Activated CD4-positive, alpha-beta T cell treated with anti-CD3 and anti-CD28 coated beads, Interleukin-2, amount 50 U/mL, for 16 hours (primary cell): ENCODE results near the gene CADM4.
A peak's percentile ranks its signal among the peaks of the same experiment; 100 is the strongest.
"Not testable (repeated sequence)": the region's sequence is repeated elsewhere in the genome, so short reads cannot be mapped to it uniquely, and the experiment has no call there.

Source experiments
- DNase-seq: peaks from one replicate; pipeline ENCODE4 v3.0.0-alpha.2; 2020

CADM4 gene

DNA sequence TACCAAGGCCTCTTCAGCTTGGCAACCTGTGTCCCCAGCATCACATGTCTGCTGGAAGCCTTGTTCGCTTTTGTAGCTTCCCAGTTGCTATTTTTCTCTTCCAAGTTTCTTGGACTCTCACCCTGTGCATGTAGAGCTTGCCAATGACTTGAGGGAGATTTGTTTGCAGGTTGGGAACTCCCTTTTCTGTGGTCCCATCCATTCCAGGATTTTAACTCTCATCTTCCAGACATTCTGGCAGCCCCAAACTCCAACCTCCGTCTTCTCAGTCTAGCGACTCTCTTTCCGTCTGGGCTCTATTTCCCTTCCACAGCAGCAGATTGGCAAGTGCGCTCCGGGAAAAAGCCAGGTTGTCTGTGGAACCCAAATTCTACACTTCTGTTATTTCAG is 21.3 kb upstream of the CADM4 start:
- no peak for DNase-seq

DNA sequence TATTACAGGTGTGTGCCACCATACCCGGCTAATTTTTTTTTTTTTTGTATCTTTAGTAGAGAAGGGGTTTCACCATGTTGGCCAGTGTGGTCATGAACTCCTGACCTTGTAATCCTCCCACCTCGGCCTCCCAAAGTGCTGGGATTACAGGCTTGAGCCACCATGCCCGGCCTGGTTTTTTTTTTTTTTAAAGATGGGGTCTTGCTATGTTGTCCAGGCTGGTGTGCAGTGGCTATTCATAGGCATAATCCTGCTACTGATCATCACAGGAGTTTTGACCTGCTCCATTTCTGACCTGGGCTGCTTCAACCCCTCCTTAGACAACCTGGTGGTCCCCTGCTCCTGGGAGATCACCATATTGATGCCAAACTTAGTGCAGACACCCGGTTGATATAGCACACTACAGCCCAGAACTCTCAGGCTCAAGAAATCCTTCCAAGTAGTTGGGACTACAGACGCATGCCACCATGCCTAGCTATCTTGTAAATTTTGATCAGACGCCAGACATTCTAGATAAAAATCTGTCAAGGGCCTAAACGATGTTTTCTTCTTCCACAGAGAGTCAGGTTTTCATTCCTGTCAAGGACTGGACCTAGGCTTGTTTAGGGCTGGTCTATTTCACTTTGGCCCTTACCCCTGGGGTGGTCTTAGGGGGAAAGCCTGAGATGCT is 20.8 kb upstream of the CADM4 start:
- no peak for DNase-seq

DNA sequence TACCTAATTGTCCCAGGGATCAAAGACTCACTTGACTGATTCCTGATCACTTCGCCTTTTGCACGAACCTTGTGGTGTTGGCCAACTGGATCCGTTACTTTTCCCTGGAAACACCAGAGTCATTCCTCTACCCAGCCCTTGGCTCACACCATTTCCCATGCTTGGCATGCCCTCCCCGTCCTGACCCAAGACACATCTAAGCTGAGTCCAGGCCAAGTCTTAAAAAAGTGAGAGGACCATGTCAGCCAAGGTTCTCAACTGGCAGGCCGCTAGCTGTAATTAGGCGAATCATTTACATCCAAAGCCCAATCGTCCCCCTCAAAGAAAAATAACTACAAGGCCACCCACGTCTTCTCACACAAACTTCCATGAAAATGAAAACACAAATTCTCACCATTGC is 18.8 kb upstream of the CADM4 start:
- DNase-seq = no peak

GRCh38 chr19:43658001-43658400 is 18.4 kb upstream of the CADM4 start:
- no peak for DNase-seq

GRCh38 chr19:43656436-43656835 is 16.8 kb upstream of the CADM4 start:
- no peak for DNase-seq

- no peak for DNase-seq
Observed at GRCh38 chr19:43652546-43652874, 12.9 kb upstream of the CADM4 start.

DNA sequence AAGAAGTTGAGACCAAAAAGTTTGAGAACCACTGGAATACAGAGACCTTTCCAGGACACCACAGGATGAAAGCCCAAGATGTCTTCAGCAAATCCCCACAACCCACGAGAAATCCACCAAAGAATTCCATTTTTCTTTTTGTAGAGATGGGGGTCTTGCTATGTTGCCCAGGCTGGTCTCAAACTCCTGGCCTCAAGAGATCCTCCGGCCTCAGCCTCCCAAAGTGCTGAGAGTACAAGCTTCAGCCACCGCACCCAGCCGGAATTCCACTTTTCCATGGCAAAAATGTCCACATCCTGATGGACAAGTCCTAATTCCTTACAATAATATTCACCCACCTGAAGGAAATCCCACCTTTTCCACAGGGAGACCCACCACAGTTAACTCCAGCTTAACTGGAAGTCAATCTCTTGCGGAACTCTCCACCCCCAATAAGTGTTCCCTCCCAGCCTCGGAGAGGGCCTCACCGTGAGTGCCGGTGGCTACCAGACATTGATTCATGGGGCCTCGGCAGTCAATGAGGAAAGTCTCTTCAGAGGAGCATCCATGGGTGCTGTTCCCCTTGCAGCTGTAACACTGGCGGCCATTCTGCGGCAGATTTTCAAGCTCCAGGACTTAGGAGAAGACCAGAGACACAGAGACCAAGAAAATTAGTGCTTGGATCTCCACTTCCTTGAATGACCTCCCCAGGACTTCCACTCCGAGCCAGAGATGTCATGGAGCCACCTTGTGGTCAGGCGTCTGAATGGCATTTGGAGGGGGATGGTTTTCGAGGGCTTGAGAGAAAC is 12.3 kb upstream of the CADM4 start:
- peak; percentile 51 for DNase-seq

DNA sequence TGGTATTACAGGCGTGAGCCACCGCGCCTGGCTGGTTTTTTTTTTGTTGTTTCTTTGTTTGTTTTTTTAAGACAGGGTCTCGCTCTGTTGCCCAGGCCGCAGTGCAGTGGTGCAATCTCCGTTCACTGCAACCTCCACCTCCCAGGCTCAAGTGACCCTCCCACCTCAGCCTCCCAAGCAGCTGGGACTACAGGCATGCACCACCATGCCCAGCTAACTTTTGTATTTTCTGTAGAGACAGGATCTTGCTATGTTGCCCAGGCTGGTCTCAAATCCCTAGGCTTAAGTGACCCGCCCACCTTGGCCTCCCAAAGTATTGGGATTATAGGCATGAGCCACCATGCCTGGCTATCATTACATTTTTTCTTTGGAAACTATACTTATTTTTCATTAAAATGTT is 10.6 kb upstream of the CADM4 start:
- DNase-seq = not testable (repeated sequence)

GRCh38 chr19:43649514-43649913 is 9.9 kb upstream of the CADM4 start:
- no peak for DNase-seq

DNA sequence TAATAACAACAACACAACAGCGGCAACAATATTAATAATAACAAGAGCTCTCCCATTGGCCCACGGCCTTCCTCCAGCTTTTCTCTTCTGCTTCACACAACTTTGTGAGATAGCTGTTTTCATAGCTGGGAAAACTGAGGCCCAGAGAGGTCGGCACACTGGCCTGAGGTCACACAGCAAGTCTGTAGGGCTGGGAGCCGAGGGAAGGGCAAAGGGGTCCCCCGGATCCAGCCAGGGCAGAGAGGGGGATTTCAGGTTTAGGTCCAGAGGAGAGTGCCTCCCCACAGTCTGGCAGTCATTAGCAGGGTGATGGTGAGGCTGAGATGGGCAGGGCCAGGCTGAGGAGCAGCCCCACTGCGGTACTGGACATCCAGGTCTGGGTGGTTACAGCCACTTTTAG is 9.0 kb upstream of the CADM4 start:
- no peak for DNase-seq

DNA sequence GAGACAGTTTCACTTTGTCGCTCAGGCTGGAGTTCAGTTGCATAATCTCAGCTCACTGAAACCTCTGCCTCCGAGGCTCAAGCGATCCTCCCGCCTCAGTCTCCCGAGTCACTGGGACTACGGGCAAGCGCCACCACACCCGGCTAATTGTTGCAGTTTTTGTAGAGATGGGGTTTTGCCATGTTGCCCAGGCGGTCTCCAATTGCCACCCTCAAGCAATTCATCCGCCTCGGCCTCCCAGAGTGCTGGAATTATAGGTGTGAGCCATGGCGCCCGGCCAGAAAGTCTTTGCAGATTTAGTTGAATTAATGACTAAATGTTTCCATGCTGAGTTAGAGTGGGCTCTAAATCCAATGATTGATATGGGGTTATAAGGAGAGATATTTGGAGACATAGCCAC is 4.5 kb upstream of the CADM4 start:
- no peak for DNase-seq

- no peak for DNase-seq
Observed at GRCh38 chr19:43643326-43643725, 3.7 kb upstream of the CADM4 start.

GRCh38 chr19:43642531-43642930 is 2.9 kb upstream of the CADM4 start:
- DNase-seq = no peak

GRCh38 chr19:43641333-43641732 is 1.7 kb upstream of the CADM4 start:
- DNase-seq = no peak

- no peak for DNase-seq
Observed at GRCh38 chr19:43640424-43640757, 741 bp upstream of the CADM4 start.

GRCh38 chr19:43638995-43639518 is 593 bp downstream of the CADM4 start:
- DNase-seq = no peak

DNA sequence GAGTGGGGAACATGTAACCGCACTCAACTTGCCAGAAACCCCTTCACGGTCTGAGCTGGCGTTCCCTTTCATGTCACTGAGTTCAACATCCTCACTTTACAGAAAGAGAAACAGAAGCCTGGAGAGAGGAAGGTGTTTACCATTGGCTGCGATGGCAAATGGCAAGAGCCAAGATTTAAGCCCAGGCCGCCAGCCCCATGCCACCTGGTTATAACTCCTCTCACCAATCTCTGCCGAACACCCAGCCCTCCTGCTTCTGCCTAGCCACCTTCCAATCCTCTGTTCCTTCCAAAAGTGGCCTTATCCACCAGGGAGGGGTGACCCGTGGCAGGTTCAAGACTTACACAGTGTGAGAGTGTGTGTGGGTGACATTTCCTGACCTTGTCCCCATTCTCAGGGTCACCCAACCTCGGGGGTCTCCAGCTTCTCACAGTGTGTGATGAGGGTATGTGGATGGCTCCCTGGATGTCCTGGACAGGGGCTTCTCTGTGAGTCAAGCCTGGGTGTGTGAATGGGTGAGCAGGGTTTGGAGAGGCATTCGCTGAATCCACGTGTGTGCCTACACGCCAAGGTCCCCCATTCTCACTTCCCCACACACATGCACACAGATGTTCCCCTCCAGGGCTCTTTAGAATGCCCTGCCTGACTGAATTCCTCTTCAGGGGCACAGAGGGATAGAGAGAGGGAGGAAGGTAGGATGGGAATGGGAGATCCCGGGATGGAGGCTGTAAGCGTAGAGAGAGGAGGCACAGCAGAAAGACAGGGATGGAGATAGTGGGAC is 1.2 kb downstream of the CADM4 start:
- DNase-seq = no peak

- DNase-seq = no peak
Observed at GRCh38 chr19:43636121-43636683, 3.4 kb downstream of the CADM4 start.

DNA sequence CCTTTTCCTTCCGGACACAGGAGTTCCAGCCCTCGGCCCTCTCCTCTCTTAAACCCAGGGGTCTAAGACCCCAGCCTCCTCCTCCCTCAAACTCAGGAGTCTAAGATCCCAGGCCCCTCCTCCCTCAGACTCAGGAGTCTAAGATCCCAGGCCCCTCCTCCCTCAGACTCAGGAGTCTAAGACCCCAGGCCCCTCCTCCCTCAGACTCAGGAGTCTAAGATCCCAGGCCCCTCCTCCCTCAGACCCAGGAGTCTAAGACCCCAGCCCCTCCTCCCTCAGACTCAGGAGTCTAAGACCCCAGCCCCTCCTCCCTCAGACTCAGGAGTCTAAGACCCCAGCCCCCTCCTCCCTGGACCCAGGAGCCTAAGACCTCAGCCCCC is 4.1 kb downstream of the CADM4 start:
- not testable (repeated sequence) for DNase-seq

DNA sequence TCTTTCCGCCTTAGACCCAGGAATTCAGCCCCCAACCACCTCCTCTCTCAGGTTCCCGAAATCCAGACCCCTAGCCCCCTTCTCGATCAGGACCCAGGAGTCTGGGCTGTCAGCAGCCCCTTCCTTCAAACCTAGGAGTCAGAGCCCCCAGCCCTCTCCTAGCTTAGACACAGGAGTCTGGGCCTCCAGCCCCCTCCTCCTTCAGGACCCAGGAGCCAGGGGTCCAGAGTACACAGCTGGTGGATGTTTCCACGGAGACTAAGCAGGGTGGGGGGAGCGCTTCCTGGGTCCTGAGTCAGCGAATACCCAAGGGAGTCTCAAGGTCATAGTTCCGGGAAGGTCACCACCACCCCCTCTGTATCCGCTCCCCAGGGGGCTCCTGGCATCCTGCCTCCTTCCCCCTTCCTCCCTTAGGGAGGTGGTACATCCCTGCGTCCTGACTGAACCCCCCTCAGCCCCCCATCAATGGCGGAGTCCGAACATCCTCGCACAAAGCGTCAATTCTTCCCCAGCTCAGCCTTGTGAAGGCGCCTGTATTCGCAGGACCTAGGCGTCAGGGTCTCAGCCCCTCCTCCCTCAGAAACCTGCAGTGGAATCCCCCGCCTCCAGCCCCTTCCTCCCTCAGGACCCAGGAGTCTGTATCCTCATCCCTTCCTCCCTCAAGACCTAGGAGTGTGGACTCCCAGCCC is 4.6 kb downstream of the CADM4 start:
- no peak for DNase-seq

GRCh38 chr19:43634506-43634871 is 5.2 kb downstream of the CADM4 start:
- DNase-seq = no peak

GRCh38 chr19:43634068-43634467 is 5.6 kb downstream of the CADM4 start:
- no peak for DNase-seq

- no peak for DNase-seq
Observed at GRCh38 chr19:43633520-43633919, 6.1 kb downstream of the CADM4 start.
